Keratinocyte (primary cell): ENCODE data around the gene FGFR2. TPM values are rescaled to one million over a fixed set of nuclear protein-coding genes. Genes with fewer than 3 reads are reported as not detected.
A peak's percentile ranks its signal among the peaks of the same experiment; 100 is the strongest.

Experiments used
- DNase-seq: peaks from one replicate; pipeline ENCODE4 v3.0.0-alpha.2; 2011; ENCODE audit warnings: low read depth, missing footprints, low spot score
- FAIRE-seq: peaks from 2 replicates; lab custom pipeline; 2011; peaks lifted over from hg19 to GRCh38; lab: Jason Lieb, UNC
- H2AFZ ChIP-seq: 2 replicates; pipeline ENCODE4 v1.6.0; 2012; ENCODE audit warnings: low read length, control low read depth, inconsistent platforms; ENCODE audit not compliant: control insufficient read depth
- H3K27ac ChIP-seq: 2 replicates; pipeline ENCODE4 v1.5.1; 2011; ENCODE audit warnings: low read length; ENCODE audit not compliant: control insufficient read depth, insufficient read depth
- H3K27me3 ChIP-seq: 3 replicates; pipeline ENCODE4 v1.6.0; 2011; ENCODE audit warnings: low read length; ENCODE audit not compliant: control insufficient read depth, insufficient read depth; ENCODE audit errors: extremely low read depth
- H3K36me3 ChIP-seq, 2 experiments: 2 replicates in 1 of 2; 3 replicates in 1 of 2; pipeline ENCODE4 v1.5.1; 2011; ENCODE audit warnings: low read length in 2 of 2, mild to moderate bottlenecking in 1 of 2; ENCODE audit not compliant: control insufficient read depth in 2 of 2, insufficient read depth in 2 of 2; ENCODE audit errors: extremely low read depth in 1 of 2
- H3K4me1 ChIP-seq: 3 replicates; pipeline ENCODE4 v1.5.1; 2011; ENCODE audit warnings: low read length; ENCODE audit not compliant: control insufficient read depth, insufficient read depth; ENCODE audit errors: extremely low read depth
- H3K4me2 ChIP-seq: 3 replicates; pipeline ENCODE4 v1.6.0; 2011; ENCODE audit warnings: low read depth, low read length; ENCODE audit not compliant: control insufficient read depth, insufficient read depth; ENCODE audit errors: extremely low read depth
- H3K4me3 ChIP-seq, 3 experiments: fragments of 200-600 bp in 1 of 3; sonication (generic) in 1 of 3; 2 replicates in 2 of 3; 3 replicates in 1 of 3; pipeline ENCODE4 v1.5.1; 2011 to 2016; ENCODE audit warnings: low read length in 3 of 3, mild to moderate bottlenecking in 3 of 3, control low read depth in 2 of 3, inconsistent platforms in 1 of 3, low read depth in 1 of 3, mixed read lengths in 1 of 3, mixed run types in 1 of 3, moderate library complexity in 1 of 3; ENCODE audit not compliant: control insufficient read depth in 2 of 3, insufficient read depth in 2 of 3; ENCODE audit errors: extremely low read depth in 1 of 3
- H3K79me2 ChIP-seq: 2 replicates; pipeline ENCODE4 v1.6.0; 2012; ENCODE audit warnings: low read length; ENCODE audit not compliant: control insufficient read depth, insufficient read depth
- H3K9ac ChIP-seq: 3 replicates; pipeline ENCODE4 v1.6.0; 2011; ENCODE audit warnings: low read length; ENCODE audit not compliant: control insufficient read depth, insufficient read depth; ENCODE audit errors: extremely low read depth
- H3K9me1 ChIP-seq: 3 replicates; pipeline ENCODE4 v1.6.0; 2011; ENCODE audit warnings: low read length; ENCODE audit not compliant: control insufficient read depth, insufficient read depth; ENCODE audit errors: extremely low read depth
- H3K9me3 ChIP-seq: 2 replicates; pipeline ENCODE4 v1.5.1; 2012; ENCODE audit warnings: low read depth, low read length; ENCODE audit not compliant: control insufficient read depth
- H4K20me1 ChIP-seq: 3 replicates; pipeline ENCODE4 v1.6.0; 2011; ENCODE audit warnings: low read length; ENCODE audit not compliant: control insufficient read depth, insufficient read depth; ENCODE audit errors: extremely low read depth
- CTCF ChIP-seq, 3 experiments: IDR thresholded peaks in 1 of 3; conservative IDR thresholded peaks in 1 of 3; optimal IDR thresholded peaks in 1 of 3; 2 replicates in 2 of 3; 3 replicates in 1 of 3; pipeline versions ENCODE3 to v1.5.1; 2011; ENCODE audit warnings: low read length in 3 of 3, mild to moderate bottlenecking in 3 of 3, moderate library complexity in 2 of 3, control low read depth in 1 of 3, inconsistent platforms in 1 of 3; ENCODE audit not compliant: insufficient read depth in 2 of 3; ENCODE audit errors: extremely low read depth in 1 of 3
- EZH2 ChIP-seq: IDR thresholded peaks from one replicate; pipeline ENCODE4 v1.6.1; 2012; ENCODE audit warnings: inconsistent platforms, mild to moderate bottlenecking, low read length, moderate library complexity
- dilution Hi-C: fragments of 300-500 bp; cut with MboI; formaldehyde crosslinking; loops from one replicate; pipeline ENCODE4 v1.7.0; 2020; ENCODE audit warnings: low sequenced_read_pairs; ENCODE audit not compliant: extremely low pct_ligation_motif_present
- polyA plus RNA-seq, 5 experiments: library from polyadenylated mRNA; depleted of rRNA in 3 of 5; stranded (reverse) in 3 of 5; stranded (forward) in 1 of 5; unstranded in 1 of 5; fragments of >200 nt; gene quantifications; 1 replicate in 1 of 5; 2 replicates in 3 of 5; 3 replicates in 1 of 5; pipeline versions ENCODE4 v1.2.1 to v1.2.3, GENCODE V29; 2011 to 2012; ENCODE audit warnings: missing spikeins in 2 of 5, low read depth in 1 of 5, low replicate concordance in 1 of 5

Gene FGFR2
- polyA plus RNA-seq, 1 donor (not counting 4 experiments of a cell fraction or from before 2014, with no cell fraction given), result 20.6 TPM

GRCh38 chr10:121540732-121541395 is 57.4 kb downstream of the FGFR2 start:
- Histone ChIP-seq H2AFZ (no peak overlapping the region), H3K9me3 (no peaks in the 10 kb centered on the region), H4K20me1 (no peaks in the 10 kb centered on the region), H3K36me3 (peaks cover 4 to 8% of the 10 kb centered on the region in 2 experiments), H3K4me3 (no peak overlapping the region), H3K9me1 (no peaks in the 10 kb centered on the region), H3K27ac (no peak overlapping the region), H3K4me2 (no peak overlapping the region), H3K27me3 (no peaks in the 10 kb centered on the region), H3K9ac (no peak overlapping the region), H3K79me2 (no peaks in the 10 kb centered on the region), H3K4me1 (no peaks in the 10 kb centered on the region)
- dilution Hi-C loops, result no loop called here
- TF ChIP-seq CTCF (optimal IDR thresholded peaks at IDR 0.05 in 1 of 3, IDR thresholded peaks at IDR 0.05 in 1 of 3, conservative IDR thresholded peaks at IDR 0.05 in 1 of 3; ENCODE audit: extremely low read depth in 1 of 3, insufficient read depth in 2 of 3, low read length in 3 of 3), result no peak
- TF ChIP-seq EZH2, result no peak
- DNase-seq, result no peak
- FAIRE-seq, result no peak

GRCh38 chr10:121539786-121540185 is 58.5 kb downstream of the FGFR2 start:
- no peak for DNase-seq
- H3K4me1 ChIP-seq, result no peaks in the 10 kb centered on the region
- no peaks in the 10 kb centered on the region for H3K27me3 ChIP-seq
- H2AFZ ChIP-seq, result no peak overlapping the region
- peaks cover 5 to 11% of the 10 kb centered on the region in 2 experiments for H3K36me3 ChIP-seq
- no peaks in the 10 kb centered on the region for H3K9me1 ChIP-seq
- TF ChIP-seq EZH2 (no peak), CTCF (optimal IDR thresholded peaks at IDR 0.05 in 1 of 3, IDR thresholded peaks at IDR 0.05 in 1 of 3, conservative IDR thresholded peaks at IDR 0.05 in 1 of 3; ENCODE audit: extremely low read depth in 1 of 3, insufficient read depth in 2 of 3, low read length in 3 of 3) (no peak)
- FAIRE-seq, result peak; percentile 5
- dilution Hi-C loops, result no loop called here
- H3K9ac ChIP-seq, result no peak overlapping the region
- H3K4me3 ChIP-seq, result no peak overlapping the region
- no peak overlapping the region for H3K4me2 ChIP-seq
- H3K27ac ChIP-seq, result no peak overlapping the region
- no peaks in the 10 kb centered on the region for H4K20me1 ChIP-seq
- no peaks in the 10 kb centered on the region for H3K9me3 ChIP-seq
- no peaks in the 10 kb centered on the region for H3K79me2 ChIP-seq
